Stimulated activated CD4-positive, alpha-beta T cell treated with anti-CD3 and anti-CD28 coated beads, Interleukin-1b, Interleukin-23, amount 100 ng/mL, for 4 hours (primary cell): ENCODE data around the gene WASHC3.
"Not testable (repeated sequence)": the region's sequence is repeated elsewhere in the genome, so short reads cannot be mapped to it uniquely, and the experiment has no call there.

Source experiments
- DNase-seq, 2 donors: peaks; one replicate each; pipeline ENCODE4 v3.0.0-alpha.2; 2020; ENCODE audit warnings: low read depth in 2 of 2

WASHC3 gene

DNA sequence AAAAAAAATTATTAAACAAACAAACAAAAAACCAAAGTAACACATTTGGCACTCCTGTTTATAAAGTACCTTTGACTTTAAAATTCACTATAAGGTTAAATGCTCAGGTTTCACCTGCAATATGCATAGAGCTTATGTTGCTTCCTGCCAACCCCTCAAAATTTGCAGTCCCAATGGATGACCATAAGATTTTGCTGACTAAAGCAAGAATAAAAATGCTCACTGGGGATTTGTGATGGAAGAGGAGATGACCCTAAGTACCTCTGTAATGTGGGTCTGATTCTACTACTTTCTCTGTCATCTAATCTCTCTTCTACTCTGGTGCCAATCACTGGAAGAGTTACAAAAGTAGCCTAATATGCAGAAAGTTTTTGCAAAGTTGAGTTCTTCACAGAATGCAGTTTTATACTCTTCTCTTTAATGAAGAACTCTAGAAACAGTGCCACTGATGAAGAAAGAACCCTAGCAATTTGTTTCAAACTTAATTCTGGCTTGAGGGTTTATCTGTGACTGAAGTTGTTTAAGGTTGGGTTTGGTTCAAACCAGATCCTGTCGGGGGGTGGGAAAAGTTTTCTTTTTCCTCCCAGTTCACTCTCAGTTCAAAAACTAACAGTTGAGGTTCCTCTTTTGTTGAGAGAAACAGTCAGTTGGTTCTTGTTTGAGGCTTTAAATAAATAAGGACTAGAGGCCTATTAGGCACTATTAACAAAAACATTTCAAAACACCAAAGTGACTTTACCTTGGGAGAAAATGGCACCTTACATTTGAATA is 10.9 kb downstream of the WASHC3 start:
- DNase-seq = no peak

DNA sequence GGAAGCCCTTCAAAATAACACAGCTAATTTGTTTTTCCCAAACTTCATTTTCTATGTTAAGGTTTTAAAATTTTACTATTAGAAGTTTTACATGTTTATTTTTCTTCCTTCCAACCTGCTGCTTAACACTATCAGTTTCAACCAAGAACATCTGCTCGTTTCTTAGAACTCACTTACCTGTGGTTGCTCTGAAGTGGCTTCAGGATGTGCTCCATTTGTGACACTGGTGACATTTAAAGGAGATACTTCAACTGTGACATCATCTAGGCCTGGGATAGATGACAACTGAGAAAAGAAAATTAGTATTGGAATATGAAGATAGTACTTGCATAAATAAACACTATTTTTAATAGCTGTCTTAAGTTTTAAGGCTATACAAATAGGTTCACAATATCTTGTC is 17.9 kb downstream of the WASHC3 start:
- no peak for DNase-seq

DNA sequence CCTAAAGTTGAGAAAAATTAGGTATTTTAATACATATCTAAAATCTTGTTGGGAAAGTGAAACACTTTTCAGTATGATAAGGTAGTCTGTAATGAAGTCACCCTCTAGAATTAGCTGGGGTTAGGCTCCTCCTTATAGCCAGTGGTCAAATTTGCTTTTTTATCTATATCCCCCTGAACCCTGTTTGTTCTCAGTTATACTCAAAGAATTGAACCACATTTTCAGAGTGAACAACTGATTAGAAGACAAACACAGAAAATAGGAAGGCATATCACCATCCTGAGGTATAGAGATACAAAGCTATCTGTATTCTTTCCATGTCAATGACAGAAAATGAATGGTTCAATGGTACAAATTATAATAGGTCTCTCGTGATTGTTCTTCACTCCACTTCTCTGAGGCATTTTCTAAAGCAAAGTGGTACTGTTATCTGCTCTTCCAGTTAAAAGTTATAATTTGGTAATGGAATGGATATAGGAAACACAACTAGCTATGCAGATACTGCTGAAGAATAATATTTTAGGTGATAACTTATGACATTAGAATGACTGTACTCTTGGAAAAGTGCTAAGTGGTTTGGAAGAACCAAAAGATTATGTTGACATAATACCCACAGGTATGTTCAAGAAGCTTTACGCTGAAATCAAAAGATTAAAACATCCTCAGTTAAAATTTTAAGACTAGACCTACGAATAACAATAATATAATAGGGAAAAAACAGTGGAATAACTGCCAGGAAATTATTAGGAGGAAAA is 27.6 kb downstream of the WASHC3 start:
- DNase-seq = no peak

DNA sequence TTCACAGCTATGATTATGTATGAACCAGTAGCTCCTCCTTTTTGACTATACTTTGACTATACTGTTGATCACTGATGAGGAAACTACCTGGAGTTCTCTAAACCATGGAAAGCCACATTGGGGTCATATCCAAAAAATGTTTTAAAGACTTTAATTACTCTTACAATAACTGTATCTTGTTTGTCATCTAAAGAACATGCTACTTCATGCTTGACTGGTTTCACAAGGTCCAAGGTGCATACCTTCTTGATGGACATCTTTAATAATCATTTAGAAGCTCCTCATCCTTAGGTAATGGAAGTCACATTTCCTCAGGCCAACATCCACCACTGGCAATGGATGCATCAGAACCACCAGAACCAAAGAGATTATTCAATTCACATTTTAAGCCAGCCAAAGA is 29.9 kb downstream of the WASHC3 start:
- DNase-seq = no peak

DNA sequence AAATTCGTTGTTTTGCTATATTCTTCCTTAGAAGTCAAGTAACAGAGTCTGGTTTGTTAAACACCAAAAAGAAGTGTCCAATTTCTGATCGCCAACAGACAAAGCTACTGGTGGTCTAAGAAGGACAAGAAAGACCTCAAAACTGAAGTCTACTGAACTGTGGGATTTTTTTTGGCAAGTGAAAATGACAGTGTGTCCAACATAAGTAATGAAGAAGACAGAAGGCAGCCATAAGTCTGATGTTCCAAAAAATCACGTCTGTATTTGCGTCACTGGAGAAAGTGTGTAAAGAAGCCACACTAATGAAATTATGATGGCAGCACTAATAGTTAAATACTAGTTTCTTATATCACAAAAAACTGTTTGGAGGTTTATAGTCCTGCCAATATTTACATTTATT is 32.6 kb downstream of the WASHC3 start:
- no peak for DNase-seq

DNA sequence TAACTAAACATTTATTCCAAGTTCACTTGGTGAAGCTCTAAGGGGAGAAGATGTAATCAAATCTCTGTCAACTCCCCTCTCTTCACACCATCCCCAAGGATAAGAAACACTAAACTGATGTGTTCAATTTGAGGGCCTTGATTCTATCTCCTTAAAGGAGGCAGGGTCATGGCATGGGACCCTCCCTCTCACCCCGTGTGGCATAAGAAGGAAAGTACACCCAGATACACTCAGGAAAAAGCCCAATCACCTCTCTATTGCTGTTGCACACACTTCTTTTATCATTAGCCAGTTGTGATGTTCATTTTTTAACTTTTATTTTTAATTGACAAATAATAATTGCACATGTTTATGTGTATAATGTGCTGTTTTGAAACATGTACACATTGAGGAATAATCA is 35.1 kb downstream of the WASHC3 start:
- no peak for DNase-seq

DNA sequence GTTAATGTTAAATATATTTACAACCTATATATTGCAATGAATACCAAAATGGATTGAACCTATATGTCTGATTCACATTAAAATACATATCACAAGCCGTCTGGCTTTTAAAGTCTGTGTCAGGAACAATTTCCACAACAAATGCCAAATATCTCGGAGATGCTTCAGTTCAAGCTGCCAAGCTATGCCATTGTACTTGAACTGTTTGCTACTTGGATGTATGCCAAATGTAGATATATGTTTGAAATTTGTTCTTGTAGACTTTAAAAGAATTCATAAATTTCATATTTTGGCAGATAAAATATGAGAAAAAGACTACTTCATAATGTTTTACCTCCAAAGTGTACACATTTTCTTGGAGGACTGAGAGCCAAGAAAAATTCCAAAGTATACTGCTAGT is 37.0 kb downstream of the WASHC3 start:
- no peak for DNase-seq

DNA sequence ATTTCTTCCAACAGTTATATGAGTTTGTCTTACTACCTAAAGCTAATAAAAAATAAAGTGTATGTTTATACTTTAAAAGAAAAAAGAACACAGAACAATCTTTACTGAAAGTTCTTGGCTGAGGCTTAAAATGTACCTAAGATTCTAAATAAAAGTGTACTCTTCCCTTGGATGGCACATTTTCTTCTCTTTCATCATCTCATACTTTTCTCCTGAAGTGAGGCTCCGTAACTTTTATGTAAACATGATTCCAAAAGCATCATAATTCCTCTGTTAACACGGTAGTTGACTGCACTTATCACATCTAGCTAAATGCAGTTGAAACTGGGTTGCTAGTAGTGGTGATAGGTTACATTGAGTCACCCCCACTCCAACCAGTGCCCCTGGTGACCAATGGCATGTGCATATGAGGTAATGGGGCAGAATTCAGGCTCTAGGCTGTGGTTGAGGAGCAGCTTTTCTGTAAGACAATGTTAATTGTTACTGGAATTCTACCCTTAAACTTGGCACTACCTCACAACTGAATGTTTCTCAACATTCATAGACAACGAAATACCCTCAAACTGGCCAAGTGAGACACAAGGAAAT is 38.4 kb downstream of the WASHC3 start:
- DNase-seq = no peak

DNA sequence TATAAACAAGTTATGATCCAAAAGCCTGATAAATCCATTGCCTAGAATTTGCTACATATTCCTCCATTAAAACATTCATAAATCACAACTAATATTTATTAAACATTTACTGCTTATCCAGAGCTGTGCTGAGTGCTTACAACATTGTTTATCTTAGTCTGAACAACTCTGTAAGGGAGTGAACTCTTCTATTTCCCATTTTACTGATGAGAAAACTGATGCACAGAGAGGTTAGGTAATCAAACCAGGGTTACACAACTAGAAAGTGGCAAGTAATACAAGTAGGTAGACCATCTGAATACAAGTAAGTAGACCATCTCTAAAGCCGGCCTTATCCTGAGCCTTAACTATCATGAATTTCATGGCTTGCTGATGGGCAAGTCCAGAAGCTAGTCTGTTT is 39.5 kb downstream of the WASHC3 start:
- DNase-seq = no peak

DNA sequence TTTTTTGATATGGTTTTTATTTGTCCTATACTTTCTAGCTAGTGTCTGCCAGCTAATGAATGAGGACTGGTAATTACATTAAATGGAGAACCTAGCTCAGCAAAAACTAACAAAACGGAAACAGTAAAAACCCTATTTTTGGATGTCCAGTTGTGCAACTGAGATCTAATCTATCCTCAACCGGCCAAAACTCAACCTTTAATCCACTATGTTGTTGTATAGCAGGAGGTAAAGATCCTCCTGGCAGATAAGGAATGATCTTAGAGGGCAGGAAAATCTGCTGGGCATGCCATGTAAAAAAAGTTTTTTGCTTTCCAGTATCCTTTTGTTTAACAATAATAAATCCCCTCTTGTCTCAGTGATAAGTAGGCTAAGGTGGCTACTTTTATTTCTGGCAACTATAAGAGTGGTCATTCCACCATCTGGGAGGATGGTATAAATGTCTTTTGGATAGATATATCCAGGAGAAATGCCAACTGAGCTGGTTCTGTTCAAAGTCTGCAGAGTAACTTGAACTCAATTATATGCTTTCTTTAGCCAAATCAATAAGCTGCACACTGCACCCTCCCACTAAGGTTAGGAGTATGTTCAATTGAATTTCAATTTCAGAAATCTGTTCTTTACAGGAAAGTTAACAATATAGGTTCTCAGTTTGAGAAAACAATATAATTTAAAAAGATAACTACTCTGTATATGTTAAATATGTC is 40.1 kb downstream of the WASHC3 start:
- DNase-seq = no peak

DNA sequence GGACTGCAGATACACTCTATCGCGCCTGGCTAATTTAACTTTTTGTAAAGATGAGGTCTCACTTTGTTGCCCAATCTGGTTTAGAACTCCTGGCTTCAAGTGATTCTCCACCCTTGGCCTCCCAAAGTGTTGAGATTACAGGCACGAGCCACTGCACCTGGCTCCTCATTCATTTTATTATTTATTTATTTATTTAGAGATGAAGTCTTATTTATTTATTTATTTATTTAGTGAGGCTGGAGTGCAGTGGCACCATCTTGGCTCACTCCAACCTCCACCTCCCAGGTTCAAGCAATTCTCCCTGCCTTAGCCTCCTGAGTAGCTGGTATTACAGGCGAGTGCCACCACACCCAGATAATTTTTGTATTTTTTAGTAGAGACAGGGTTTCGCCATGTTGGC is 43.2 kb downstream of the WASHC3 start:
- not testable (repeated sequence) for DNase-seq

DNA sequence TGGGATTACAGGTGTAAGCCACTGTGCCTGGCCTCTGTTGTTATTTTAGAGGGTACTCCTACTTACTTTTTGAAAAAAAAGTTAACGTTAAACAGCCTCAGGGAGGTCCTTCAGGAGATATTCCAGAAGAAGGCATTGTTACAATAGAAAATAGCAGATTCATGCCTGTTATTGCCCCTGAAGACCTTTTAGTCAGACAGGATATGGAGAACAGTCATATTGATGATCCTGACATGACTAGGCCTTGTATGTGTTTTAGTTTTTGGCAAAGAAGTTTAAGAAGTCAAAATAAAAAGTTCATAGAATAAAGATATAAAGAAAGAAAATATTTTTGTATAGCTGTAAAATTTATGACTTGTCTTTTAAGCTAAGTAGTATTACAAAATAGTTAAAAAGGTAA is 45.3 kb downstream of the WASHC3 start:
- no peak for DNase-seq

DNA sequence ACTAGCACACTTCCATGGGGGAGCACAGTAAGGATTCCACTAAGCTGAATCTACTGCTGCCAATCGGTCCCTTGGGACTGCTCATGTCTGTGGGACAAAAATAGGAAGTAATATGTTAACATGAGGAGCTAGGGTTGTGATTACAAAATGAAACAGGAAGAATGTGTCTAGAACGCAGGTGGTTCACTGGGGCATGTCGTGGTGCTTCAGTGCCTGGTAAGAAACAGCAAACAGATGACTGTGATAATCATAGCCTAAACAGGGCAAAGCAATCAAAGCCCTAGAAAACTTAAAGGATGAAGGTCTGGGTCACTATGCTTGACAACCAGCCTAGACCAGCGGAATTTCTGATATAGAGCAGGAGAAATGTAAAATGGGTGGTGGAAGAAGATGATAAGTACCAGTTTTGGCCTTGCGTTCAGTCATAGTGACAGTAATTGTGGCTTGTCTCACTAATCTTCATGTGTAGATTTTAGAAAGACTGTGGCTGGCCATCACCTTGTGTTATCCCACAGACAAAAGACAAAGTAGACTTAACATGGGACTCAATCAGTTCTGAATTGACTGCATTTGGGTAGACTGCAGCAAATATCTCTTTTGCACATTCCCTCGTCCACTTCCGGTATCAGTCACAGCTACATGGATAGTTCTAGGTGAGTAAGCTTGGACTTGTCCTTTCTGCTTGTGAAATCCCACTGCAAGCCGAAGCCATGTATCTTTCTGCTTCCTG is 51.4 kb downstream of the WASHC3 start:
- DNase-seq = no peak

DNA sequence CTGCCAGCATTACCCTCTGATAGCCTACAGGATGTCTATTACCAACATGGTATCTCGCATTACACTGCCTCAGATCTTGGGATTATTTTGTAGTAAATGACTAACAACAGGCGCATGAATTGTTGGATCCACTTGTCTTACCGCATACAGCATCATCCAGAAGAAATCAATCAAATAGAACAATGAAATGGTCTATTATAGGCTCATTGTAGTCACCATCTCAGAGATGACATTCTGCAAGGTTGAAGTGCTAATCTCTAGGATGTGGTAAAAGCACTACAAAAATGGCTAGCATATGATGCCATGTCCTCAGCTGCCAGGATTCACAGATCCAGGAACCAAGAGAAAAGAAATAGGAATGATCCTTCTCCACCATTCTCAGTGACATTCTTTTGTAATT is 52.0 kb downstream of the WASHC3 start:
- DNase-seq = no peak

DNA sequence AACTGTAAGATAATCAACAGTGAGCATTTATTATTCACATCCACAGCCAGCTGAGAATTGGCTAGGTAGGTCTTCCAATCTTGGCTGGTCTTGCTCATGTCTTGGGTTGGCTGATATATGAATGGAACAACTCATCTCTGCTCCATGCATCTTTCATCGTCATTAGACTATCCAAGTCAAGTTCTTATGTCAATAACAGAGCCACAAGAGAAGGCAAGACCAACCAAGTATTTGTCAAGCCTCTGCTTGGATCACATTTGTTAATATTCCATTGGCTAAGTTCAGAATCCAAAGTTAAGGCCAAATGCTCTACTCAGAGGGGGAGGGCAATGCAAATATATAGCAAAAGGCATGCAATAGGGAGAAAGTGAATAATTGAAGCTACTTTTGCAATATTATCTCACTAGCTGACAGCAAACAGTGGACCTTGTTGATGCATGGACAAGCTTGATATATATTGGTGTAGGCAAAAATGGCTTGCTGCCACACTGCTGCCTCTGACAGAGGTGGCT is 53.1 kb downstream of the WASHC3 start:
- no peak for DNase-seq

DNA sequence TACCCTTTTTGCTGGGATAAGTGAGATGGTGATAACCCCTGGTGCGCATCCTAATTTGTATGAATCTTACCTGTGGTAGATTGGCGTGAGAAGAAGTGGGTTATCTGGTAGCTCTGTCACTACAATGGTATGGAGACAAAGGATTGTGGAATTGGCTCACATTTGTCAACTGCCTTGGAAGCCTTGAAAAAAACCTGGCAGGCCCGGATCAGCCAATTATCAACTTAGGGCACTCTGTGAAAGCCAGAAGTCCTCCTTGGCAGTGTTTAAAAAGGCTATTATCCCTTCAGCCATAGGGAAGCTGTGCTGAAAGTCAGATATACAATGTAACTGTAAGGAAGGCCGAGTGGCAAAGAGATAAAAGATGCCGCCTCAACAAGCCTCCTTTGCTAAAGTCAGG is 56.5 kb downstream of the WASHC3 start:
- no peak for DNase-seq

DNA sequence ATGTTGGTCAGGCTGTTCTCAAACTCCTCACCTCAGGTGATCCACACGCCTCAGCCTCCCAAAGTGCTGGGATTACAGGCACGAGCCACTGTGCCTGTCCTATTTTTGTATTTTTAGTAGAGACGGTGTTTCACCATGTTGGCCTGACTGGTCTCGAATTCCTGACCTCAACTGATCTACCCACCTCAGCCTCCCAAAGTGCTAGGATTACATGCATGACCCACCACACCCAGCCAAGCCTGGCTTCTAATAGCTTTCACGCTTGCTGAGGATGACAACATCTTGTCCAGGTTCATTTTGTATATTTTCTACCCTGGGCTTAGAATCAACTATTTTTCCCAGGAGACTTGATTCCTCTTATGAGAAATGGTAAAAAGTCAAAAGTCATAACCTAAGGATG is 64.7 kb downstream of the WASHC3 start:
- DNase-seq = no peak

DNA sequence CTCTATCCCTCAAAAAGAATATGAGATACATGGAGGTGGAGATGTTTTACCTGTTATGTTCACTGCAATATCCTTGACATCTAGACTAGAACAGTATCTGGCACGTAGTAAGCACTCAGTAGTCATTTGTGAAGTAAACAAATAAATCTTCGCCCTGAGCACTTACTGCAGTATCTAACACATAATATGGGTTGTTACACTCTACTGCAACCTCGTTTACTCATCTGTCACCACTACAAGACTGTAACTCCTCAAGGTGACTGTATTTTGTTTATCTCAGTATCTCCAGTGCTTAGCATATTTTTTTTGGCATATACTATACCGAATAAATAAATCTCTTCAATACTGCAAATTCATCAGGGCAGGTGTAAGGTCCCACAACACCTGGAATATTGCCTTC is 66.1 kb downstream of the WASHC3 start:
- no peak for DNase-seq

DNA sequence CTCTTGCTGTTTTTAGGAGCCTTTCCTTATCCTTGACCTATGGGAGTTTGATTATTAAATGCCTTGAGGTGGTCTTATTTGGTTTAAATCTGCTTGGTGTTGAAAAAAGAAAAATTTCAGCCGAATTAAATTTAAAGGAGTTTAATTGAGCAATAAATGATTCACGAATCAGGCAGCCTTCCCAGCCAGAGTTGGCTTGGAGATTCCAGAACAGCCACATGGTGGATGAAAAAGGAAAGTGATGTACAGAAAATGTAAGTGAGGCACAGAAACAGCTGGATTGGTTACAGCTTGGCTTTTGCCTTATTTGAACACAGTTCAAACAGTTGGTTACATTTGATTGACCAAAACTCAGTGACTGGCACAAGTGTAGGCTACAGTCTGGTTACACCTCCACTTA is 69.7 kb downstream of the WASHC3 start:
- no peak for DNase-seq

DNA sequence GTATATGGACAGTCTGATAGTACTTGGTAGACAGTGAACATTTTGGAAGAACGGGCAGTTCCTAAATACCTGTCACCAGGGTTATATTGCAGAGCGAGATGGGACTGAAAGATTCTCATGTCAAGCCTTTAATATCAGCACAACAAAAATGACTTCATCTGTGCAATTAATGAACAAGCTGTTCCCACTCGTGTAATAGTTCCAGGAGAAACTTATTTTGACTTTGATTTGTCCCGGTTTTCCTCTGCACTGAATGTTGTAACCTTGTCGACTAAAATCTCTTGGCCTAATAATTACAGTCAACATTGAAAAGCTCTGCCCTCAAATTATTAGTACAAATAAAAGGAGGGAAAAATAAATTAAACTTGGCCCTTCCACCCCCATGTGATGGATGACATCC is 79.5 kb downstream of the WASHC3 start:
- no peak for DNase-seq

DNA sequence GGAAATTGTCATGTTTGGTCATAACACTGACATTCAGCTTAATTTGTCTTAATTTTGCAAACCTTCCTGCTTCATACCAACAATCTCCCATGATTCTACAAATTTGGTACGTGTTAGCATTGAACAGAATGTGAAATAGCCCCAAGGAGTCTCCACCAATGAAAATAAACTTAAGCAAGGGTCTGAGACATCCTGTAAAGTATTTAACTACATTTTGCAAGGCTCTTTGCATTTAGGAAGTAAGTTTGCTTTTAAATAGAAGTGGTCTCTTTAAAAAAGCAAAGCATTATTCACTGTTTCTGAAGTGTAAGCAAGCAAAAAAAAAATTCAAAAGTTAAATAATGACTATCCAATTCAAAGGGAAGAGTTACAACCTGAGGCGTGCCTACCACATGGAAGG is 79.9 kb downstream of the WASHC3 start:
- no peak for DNase-seq

DNA sequence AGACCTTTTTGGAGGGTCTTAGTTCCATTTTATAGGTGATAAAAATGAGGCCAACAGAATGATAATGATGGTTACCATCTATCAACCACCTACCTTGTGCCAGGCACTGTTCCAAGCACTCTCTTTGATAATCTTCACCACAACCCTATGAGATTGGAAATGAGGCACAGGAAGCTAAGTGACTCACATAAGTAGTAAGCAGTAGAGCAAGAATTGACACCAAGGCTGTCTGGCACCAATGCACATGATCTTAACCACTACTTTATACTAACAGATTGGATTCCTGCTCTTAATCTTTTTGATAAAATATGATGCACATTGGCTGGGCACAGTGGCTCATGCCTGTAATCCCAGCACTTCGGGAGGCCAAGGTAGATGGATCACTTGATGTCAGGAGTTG is 93.0 kb downstream of the WASHC3 start:
- no peak for DNase-seq
